ENCODE results near the gene GAREM1.
"Not testable (repeated sequence)": the region's sequence is repeated elsewhere in the genome, so short reads cannot be mapped to it uniquely, and the experiment has no call there.

Gene GAREM1

GRCh38 chr18:32249147-32249929 lies 221.3 kb downstream of the GAREM1 start:
- no peak for DNase-seq

- no peak for DNase-seq
Observed at GRCh38 chr18:32244881-32245280, 225.8 kb downstream of the GAREM1 start.

- no peak for DNase-seq
Observed at GRCh38 chr18:32243358-32243757, 227.3 kb downstream of the GAREM1 start.

GRCh38 chr18:32242395-32242794 lies 228.3 kb downstream of the GAREM1 start:
- DNase-seq: no peak

GRCh38 chr18:32238635-32239268 lies 231.9 kb downstream of the GAREM1 start:
- DNase-seq: no peak

DNA sequence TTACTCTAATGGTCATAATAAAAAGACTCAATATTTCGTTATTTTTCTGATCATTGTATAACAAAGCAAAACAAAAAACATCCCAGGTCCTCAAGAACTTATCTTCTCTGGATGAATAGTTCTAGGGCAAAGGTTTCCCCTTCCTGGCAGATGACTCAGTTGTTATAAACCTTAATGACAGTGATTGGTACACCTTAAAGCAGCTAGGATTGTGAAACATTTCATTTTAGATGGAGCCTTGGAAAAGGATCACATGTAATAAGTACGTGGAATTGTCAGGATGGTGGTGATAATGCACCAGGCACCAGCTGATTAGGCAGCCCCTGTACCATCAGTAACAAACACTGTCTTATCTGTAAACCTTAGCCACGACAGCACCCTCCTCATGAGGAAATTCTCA lies 233.6 kb downstream of the GAREM1 start:
- no peak for DNase-seq

DNA sequence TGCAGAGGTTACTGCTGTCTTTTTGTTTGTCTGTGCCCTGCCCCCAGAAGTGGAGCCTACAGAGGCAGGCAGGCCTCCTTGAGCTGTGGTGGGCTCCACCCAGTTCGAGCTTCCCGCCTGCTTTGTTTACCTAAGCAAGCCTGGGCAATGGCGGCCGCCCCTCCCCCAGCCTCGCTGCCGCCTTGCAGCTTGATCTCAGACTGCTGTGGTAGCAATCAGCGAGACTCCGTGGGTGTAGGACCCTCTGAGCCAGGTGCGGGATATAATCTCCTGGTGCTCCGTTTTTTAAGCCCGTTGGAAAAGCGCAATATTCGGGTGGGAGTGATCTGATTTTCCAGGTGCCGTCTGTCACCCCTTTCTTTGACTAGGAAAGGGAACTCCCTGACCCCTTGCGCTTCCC lies 237.3 kb downstream of the GAREM1 start:
- not testable (repeated sequence) for DNase-seq

DNA sequence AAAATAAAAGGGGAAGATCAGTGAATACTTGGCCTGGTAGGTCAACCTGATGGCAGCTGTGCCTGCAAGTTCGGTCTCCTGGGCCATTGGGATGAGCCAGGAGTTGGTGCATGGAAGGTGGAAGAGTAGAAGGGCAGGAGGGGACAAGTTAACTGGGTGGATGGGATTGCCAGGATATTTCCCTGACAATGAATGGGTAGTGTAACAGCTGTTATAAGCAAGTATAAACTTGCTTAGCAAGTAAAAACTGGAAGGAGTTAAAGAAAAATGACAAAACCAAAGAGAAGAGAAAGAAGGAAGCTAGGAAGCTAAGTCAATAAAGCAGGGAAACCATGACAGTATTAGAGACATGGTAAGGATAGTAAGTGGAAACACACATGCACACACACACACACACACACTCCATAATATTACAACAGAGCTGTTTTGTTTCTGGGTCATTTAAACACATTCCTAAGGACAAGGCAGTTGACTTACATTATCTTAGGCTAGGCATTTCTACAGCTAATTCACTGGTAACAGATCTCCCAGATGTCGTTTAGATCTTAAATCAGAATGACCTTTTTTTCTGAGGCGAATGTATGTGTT lies 251.2 kb downstream of the GAREM1 start:
- DNase-seq: no peak

GRCh38 chr18:32216390-32216789 lies 254.3 kb downstream of the GAREM1 start:
- DNase-seq: no peak

- no peak for DNase-seq
Observed at GRCh38 chr18:32213693-32214092, 257.0 kb downstream of the GAREM1 start.

Measured in activated CD4-positive, CD25-positive, alpha-beta regulatory T cell (primary cell).